OCI-LY7 (cell line): ENCODE results near the gene GLIS1. TPM values are rescaled to one million over a fixed set of nuclear protein-coding genes. Genes with fewer than 3 reads are reported as not detected.

Experiments used
- BruUV-seq: library from RNA; stranded (reverse); fragments of 400-500 nt; replicated peaks from 2 replicates; lab custom pipeline; 2021; lab: Mats Ljungman, UMichigan
- CTCF ChIA-PET: fragments of 300-600 bp; sonication (Branson Sonifier 250); formaldehyde crosslinking; loops from one replicate; lab custom pipeline; 2022; ENCODE audit warnings: antibody characterized with exemption; ENCODE audit not compliant: unreplicated experiment; lab: Charles Lee
- POLR2A ChIA-PET: fragments of 300-600 bp; sonication (Branson Sonifier 250); formaldehyde crosslinking; loops from one replicate; lab custom pipeline; 2022; ENCODE audit warnings: antibody characterized with exemption; lab: Charles Lee
- DNase-seq: peaks from one replicate; pipeline ENCODE4 v3.0.0-alpha.2; 2015; ENCODE audit warnings: low spot score
- H2AFZ ChIP-seq: fragments of 200-600 bp; sonication (generic), shearing (Covaris generic); 2 replicates; pipeline ENCODE4 v1.6.1; 2014; ENCODE audit warnings: mild to moderate bottlenecking, antibody characterized with exemption, low read length, moderate library complexity
- H3K27ac ChIP-seq: fragments of 200-600 bp; sonication (generic); 2 replicates; pipeline ENCODE4 v1.5.1; 2014; ENCODE audit warnings: mixed run types, low read depth, mild to moderate bottlenecking, moderate library complexity, low read length, inconsistent platforms; ENCODE audit not compliant: poor library complexity, severe bottlenecking
- H3K36me3 ChIP-seq: fragments of 200-600 bp; sonication (generic); 2 replicates; pipeline ENCODE4 v1.6.1; 2014; ENCODE audit warnings: mild to moderate bottlenecking, antibody characterized with exemption, low read length, moderate library complexity, mixed read lengths; ENCODE audit not compliant: insufficient read depth
- H3K4me1 ChIP-seq: fragments of 200-600 bp; sonication (generic); 2 replicates; pipeline ENCODE4 v1.5.1; 2014; ENCODE audit warnings: mild to moderate bottlenecking, low read length; ENCODE audit not compliant: insufficient read depth, poor library complexity, severe bottlenecking
- H3K4me2 ChIP-seq: fragments of 200-600 bp; sonication (generic); 2 replicates; pipeline ENCODE4 v1.6.1; 2014; ENCODE audit warnings: mild to moderate bottlenecking, low read length
- H3K4me3 ChIP-seq: fragments of 200-600 bp; sonication (generic); 2 replicates; pipeline ENCODE4 v1.5.1; 2014; ENCODE audit warnings: mild to moderate bottlenecking, low read depth, low read length; ENCODE audit not compliant: poor library complexity, severe bottlenecking
- H3K79me2 ChIP-seq: fragments of 200-600 bp; sonication (generic); 2 replicates; pipeline ENCODE4 v1.6.1; 2016; ENCODE audit warnings: low read depth, mild to moderate bottlenecking, low read length, moderate library complexity, mixed read lengths; ENCODE audit not compliant: insufficient read depth
- H3K9me2 ChIP-seq: fragments of 200-600 bp; sonication (generic); 2 replicates; pipeline ENCODE4 v1.6.1; 2016; ENCODE audit warnings: mild to moderate bottlenecking, low read length, mixed read lengths; ENCODE audit not compliant: insufficient read depth
- H3K9me3 ChIP-seq: fragments of 200-600 bp; sonication (generic); 2 replicates; pipeline ENCODE4 v1.6.1; 2014; ENCODE audit warnings: mild to moderate bottlenecking, mixed run types, low read length, mixed read lengths
- H4K20me1 ChIP-seq: fragments of 200-600 bp; sonication (generic); 2 replicates; pipeline ENCODE4 v1.6.1; 2014; ENCODE audit warnings: mild to moderate bottlenecking, antibody characterized with exemption, low read length, moderate library complexity, mixed read lengths; ENCODE audit not compliant: insufficient read depth
- EZH2phosphoT487 ChIP-seq: fragments of 200-600 bp; sonication (generic); IDR thresholded peaks from 2 replicates; pipeline ENCODE4 v1.6.1; 2018; ENCODE audit warnings: low read depth, borderline replicate concordance, mild to moderate bottlenecking, mixed run types, antibody characterized with exemption, low read length, moderate library complexity, mixed read lengths
- intact Hi-C: fragments of 100-400 bp; cut with micrococcal nuclease; formaldehyde crosslinking; loops from one replicate; pipeline ENCODE4 v1.10.0; 2022; ENCODE audit not compliant: unreplicated experiment
- total RNA-seq, 2 experiments: library from RNA; depleted of rRNA in 1 of 2; stranded (reverse); fragments of >200 nt in 1 of 2; shearing (Covaris generic) in 1 of 2; gene quantifications; 2 replicates each; pipeline ENCODE4 v1.2.3, GENCODE V29; 2014 to 2022
- TF ChIP-seq, protein P1 (sequence below): fragments of 200-600 bp; sonication (generic); conservative IDR thresholded peaks from 2 replicates; pipeline ENCODE4 v1.5.1; 2014; ENCODE audit warnings: mild to moderate bottlenecking, antibody characterized with exemption, low read length, moderate library complexity, mixed read lengths

GLIS1 gene
- total RNA-seq, 2 experiments from 2014 or later: not detected

DNA sequence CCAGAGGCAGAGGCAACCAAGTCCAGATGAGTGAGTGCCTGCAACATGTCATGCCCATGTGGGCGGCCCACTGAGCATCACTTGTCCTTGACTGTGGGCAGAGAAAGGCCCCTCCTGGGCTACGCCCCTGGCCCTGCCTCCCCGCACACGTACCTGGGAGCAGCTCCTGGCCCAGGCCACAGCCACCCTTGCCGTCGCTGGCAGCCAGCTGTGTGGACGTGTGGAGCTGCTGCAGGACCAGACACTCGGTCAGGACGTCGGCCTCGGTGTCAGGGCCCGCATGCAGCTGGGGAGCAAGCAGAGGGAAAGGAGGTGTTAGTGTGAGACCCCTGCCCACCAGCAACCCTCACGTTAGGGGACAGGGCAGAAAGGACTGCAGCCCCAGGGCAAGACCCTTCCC, 218.5 kb downstream of the GLIS1 start:
- BruUV-seq: no TSS peak
- intact Hi-C loops: no loop called here
- H2AFZ ChIP-seq: no peak overlapping the region
- H3K27ac ChIP-seq: no peak overlapping the region
- CTCF ChIA-PET: interaction anchor here (0.5 kb wide), 1 partner anchor 102 kb away, joined by 3 read pairs; no protein-coding TSS in a partner anchor
- no peaks in the 10 kb centered on the region for H3K9me3 ChIP-seq
- H3K79me2 ChIP-seq: no peaks in the 10 kb centered on the region
- POLR2A ChIA-PET: no interaction called here
- no peaks in the 10 kb centered on the region for H4K20me1 ChIP-seq
- H3K4me2 ChIP-seq: no peak overlapping the region
- H3K4me3 ChIP-seq: no peak overlapping the region
- TF ChIP-seq, protein P1, sequence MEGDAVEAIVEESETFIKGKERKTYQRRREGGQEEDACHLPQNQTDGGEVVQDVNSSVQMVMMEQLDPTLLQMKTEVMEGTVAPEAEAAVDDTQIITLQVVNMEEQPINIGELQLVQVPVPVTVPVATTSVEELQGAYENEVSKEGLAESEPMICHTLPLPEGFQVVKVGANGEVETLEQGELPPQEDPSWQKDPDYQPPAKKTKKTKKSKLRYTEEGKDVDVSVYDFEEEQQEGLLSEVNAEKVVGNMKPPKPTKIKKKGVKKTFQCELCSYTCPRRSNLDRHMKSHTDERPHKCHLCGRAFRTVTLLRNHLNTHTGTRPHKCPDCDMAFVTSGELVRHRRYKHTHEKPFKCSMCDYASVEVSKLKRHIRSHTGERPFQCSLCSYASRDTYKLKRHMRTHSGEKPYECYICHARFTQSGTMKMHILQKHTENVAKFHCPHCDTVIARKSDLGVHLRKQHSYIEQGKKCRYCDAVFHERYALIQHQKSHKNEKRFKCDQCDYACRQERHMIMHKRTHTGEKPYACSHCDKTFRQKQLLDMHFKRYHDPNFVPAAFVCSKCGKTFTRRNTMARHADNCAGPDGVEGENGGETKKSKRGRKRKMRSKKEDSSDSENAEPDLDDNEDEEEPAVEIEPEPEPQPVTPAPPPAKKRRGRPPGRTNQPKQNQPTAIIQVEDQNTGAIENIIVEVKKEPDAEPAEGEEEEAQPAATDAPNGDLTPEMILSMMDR: no peak
- no peak for TF ChIP-seq EZH2phosphoT487
- DNase-seq: no peak
- no peaks in the 10 kb centered on the region for H3K4me1 ChIP-seq
- H3K9me2 ChIP-seq: no peaks in the 10 kb centered on the region
- no peaks in the 10 kb centered on the region for H3K36me3 ChIP-seq

DNA sequence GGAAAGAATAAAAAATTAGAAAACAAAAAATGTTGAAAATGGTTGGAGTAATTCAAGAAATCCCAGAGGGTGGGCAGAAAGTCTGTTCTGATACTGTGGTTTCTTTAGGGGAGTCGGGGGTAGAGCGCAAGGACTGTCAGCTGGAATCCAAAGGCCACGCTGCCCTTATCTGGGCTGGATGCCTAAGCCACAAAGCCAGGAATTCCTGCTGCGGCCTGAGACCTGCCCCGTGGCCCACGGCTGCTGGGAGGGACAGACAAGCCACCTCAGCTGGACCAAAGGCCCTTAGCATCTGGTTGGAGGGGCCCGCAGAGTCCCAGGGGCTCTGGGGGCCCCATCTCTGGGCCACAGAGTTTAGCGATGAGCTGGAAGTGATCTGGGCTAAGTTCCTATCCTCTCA, 219.5 kb downstream of the GLIS1 start:
- Histone ChIP-seq H4K20me1 (no peaks in the 10 kb centered on the region), H3K4me2 (no peak overlapping the region), H3K36me3 (no peaks in the 10 kb centered on the region), H3K4me3 (no peak overlapping the region), H2AFZ (no peak overlapping the region), H3K27ac (no peak overlapping the region), H3K79me2 (no peaks in the 10 kb centered on the region), H3K9me2 (no peaks in the 10 kb centered on the region), H3K9me3 (no peaks in the 10 kb centered on the region), H3K4me1 (no peaks in the 10 kb centered on the region)
- no TSS peak for BruUV-seq
- intact Hi-C loops: no loop called here
- no peak for DNase-seq
- CTCF ChIA-PET: no interaction called here
- POLR2A ChIA-PET: no interaction called here
- TF ChIP-seq, protein P1: no peak
- no peak for TF ChIP-seq EZH2phosphoT487

DNA sequence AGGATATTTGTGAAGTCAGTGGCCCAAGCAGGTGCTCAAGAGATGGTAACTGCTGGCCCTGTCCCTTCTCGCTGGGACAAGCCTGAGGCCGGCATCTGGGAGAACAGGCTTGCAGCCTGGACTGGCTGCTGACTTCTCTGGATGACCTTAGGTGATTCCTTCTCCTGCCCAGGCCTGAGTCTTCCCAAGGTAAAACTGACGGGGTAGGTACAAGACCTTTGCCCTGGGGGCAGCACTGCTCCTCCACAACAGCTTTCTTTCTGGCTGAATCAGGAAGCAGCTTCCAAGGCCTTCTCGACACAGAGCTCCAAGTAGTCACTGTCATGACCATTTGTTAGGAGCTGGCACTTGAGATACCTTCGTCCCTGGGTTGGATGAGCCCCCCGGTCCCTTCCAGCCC, 220.2 kb downstream of the GLIS1 start:
- intact Hi-C loops: no loop called here
- no peaks in the 10 kb centered on the region for H3K9me3 ChIP-seq
- BruUV-seq: no TSS peak

More for the DNA sequence above, 220.2 kb downstream of the GLIS1 start:
- CTCF ChIA-PET: no interaction called here
- Histone ChIP-seq H3K4me2 (no peak overlapping the region), H3K27ac (no peak overlapping the region), H4K20me1 (no peaks in the 10 kb centered on the region), H3K4me1 (no peaks in the 10 kb centered on the region), H2AFZ (no peak overlapping the region), H3K36me3 (no peaks in the 10 kb centered on the region), H3K4me3 (no peak overlapping the region), H3K9me2 (no peaks in the 10 kb centered on the region), H3K79me2 (no peaks in the 10 kb centered on the region)
- POLR2A ChIA-PET: no interaction called here
- TF ChIP-seq, protein P1: no peak
- TF ChIP-seq EZH2phosphoT487: no peak
- DNase-seq: no peak
